ENCODE measurements around the gene ADAMTS17.

The ADAMTS17 gene

DNA sequence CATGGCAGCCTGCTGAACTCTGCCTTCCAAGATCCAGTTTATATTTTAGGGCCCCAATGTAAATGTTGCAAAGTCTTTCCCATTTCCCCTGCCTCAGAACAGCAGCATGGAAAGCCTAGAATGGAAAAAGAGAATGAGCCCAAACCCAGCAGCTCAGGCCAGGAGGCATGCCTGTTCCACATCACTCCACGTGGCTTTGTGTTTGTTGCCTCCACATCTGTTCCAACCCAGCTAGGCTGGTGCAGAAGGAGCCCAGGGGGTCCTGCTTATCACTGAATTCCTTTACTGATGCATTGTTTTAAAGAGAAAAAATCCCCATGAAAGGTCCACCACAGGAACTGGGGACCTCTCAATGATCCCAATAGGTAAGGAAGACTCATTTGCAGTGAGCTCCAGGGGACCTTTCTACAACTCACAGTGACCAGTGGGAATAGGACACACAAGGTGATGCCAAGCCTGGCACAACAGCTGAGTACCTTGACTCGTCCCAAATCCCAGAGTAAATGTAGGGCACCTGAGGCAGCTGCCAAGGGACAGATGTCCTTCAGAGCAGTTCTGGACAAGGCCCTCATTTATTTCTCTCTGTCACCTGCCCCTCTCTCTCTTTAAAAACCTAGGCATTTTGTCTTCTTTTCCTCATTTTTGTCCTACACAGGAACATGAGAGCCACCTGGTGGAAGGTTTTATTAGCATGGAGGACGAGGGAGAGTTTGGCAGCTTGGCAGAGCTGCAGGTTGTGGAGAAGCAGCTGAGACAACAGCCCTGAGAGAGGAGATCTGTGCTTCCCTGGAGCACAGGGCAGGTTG is 41.7 kb upstream of the ADAMTS17 start:
- Histone ChIP-seq H3K36me3 (ENCODE audit: insufficient read depth, low read length) (no peaks in the 10 kb centered on the region), H3K4me3 (ENCODE audit: low read depth in 1 of 2, low read length in 2 of 2) (no peak overlapping the region), H3K4me2 (ENCODE audit: insufficient read depth, low read length) (no peak overlapping the region), H3K9me3 (ENCODE audit: insufficient read depth, low read length, severe bottlenecking) (peaks cover 36% of the 10 kb centered on the region), H3K79me2 (ENCODE audit: insufficient read depth, low read length) (no peaks in the 10 kb centered on the region), H2AFZ (ENCODE audit: low read depth, low read length) (no peak overlapping the region; the same call in 1 of the 2 replicates), H4K20me1 (ENCODE audit: insufficient read depth, low read length) (no peaks in the 10 kb centered on the region), H3K27me3 (ENCODE audit: insufficient read depth, low read length, poor library complexity) (no peaks in the 10 kb centered on the region), H3K27ac (ENCODE audit: low read length) (no peak overlapping the region), H3K4me1 (ENCODE audit: insufficient read depth, low read length) (no peaks in the 10 kb centered on the region), H3K9ac (ENCODE audit: low read depth, low read length) (no peak overlapping the region)
- no peak for TF ChIP-seq EZH2 (IDR thresholded peaks at IDR 0.05; ENCODE audit: borderline replicate concordance, low read depth, low read length, severe bottlenecking)
- TF ChIP-seq, protein P1, sequence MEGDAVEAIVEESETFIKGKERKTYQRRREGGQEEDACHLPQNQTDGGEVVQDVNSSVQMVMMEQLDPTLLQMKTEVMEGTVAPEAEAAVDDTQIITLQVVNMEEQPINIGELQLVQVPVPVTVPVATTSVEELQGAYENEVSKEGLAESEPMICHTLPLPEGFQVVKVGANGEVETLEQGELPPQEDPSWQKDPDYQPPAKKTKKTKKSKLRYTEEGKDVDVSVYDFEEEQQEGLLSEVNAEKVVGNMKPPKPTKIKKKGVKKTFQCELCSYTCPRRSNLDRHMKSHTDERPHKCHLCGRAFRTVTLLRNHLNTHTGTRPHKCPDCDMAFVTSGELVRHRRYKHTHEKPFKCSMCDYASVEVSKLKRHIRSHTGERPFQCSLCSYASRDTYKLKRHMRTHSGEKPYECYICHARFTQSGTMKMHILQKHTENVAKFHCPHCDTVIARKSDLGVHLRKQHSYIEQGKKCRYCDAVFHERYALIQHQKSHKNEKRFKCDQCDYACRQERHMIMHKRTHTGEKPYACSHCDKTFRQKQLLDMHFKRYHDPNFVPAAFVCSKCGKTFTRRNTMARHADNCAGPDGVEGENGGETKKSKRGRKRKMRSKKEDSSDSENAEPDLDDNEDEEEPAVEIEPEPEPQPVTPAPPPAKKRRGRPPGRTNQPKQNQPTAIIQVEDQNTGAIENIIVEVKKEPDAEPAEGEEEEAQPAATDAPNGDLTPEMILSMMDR (IDR thresholded peaks at IDR 0.05; ENCODE audit: borderline replicate concordance, extremely low read depth, low read length, poor library complexity, severe bottlenecking), result peak; percentile 59
- DNase-seq (peak; percentile 15), ATAC-seq (ENCODE audit: insufficient read depth, low read depth) (no peak)

DNA sequence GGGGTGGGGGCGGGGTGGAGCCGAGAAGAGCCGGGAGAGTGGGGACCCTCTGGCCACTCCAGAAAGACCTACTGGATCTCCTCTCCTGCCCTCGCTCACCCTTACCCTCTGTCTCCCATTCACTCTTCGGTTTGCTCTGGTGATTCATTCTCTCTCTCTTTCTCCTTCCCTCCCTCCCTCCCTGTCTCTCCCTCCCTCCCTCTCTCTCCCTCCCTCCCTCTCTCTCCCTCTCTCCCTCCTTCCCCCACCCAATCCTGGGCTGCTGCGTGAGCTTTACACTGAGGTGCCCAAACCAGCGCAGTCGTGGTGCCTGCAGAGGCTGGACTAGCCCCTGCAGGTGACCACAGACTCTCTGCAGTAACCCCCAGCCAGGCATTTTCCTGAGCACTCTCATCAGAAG is 32.2 kb upstream of the ADAMTS17 start:
- H3K9me3 ChIP-seq (ENCODE audit: insufficient read depth, low read length, severe bottlenecking), result peaks cover 5% of the 10 kb centered on the region
- no peaks in the 10 kb centered on the region for H3K79me2 ChIP-seq (ENCODE audit: insufficient read depth, low read length)
- no peaks in the 10 kb centered on the region for H4K20me1 ChIP-seq (ENCODE audit: insufficient read depth, low read length)
- no peaks in the 10 kb centered on the region for H3K27me3 ChIP-seq (ENCODE audit: insufficient read depth, low read length, poor library complexity)
- H3K4me1 ChIP-seq (ENCODE audit: insufficient read depth, low read length), result no peaks in the 10 kb centered on the region
- H3K36me3 ChIP-seq (ENCODE audit: insufficient read depth, low read length), result no peaks in the 10 kb centered on the region
- no peak overlapping the region for H3K4me2 ChIP-seq (ENCODE audit: insufficient read depth, low read length)
- no peak overlapping the region for H2AFZ ChIP-seq (ENCODE audit: low read depth, low read length)
- no peak overlapping the region for H3K4me3 ChIP-seq (ENCODE audit: low read depth in 1 of 2, low read length in 2 of 2)
- no peak for TF ChIP-seq EZH2 (IDR thresholded peaks at IDR 0.05; ENCODE audit: borderline replicate concordance, low read depth, low read length, severe bottlenecking)
- no peak overlapping the region for H3K27ac ChIP-seq (ENCODE audit: low read length)
- no peak for DNase-seq
- ATAC-seq (ENCODE audit: insufficient read depth, low read depth), result no peak
- H3K9ac ChIP-seq (ENCODE audit: low read depth, low read length), result no peak overlapping the region

- peaks cover 5% of the 10 kb centered on the region for H3K9me3 ChIP-seq (ENCODE audit: insufficient read depth, low read length, severe bottlenecking)
- DNase-seq (no peak), ATAC-seq (ENCODE audit: insufficient read depth, low read depth) (no peak)
- no peak overlapping the region for H3K4me3 ChIP-seq (ENCODE audit: low read depth in 1 of 2, low read length in 2 of 2)
- H3K4me2 ChIP-seq (ENCODE audit: insufficient read depth, low read length), result no peak overlapping the region
- H3K79me2 ChIP-seq (ENCODE audit: insufficient read depth, low read length), result no peaks in the 10 kb centered on the region
- H3K4me1 ChIP-seq (ENCODE audit: insufficient read depth, low read length), result no peaks in the 10 kb centered on the region
- H3K27me3 ChIP-seq (ENCODE audit: insufficient read depth, low read length, poor library complexity), result no peaks in the 10 kb centered on the region
- H3K9ac ChIP-seq (ENCODE audit: low read depth, low read length), result no peak overlapping the region
- no peak overlapping the region for H3K27ac ChIP-seq (ENCODE audit: low read length)
- no peaks in the 10 kb centered on the region for H3K36me3 ChIP-seq (ENCODE audit: insufficient read depth, low read length)
- no peaks in the 10 kb centered on the region for H4K20me1 ChIP-seq (ENCODE audit: insufficient read depth, low read length)
- H2AFZ ChIP-seq (ENCODE audit: low read depth, low read length), result no peak overlapping the region
- TF ChIP-seq, protein P1 (IDR thresholded peaks at IDR 0.05; ENCODE audit: borderline replicate concordance, extremely low read depth, low read length, poor library complexity, severe bottlenecking), result no peak
- no peak for TF ChIP-seq EZH2 (IDR thresholded peaks at IDR 0.05; ENCODE audit: borderline replicate concordance, low read depth, low read length, severe bottlenecking)
Measured at GRCh38 chr15:100373120-100373896, 31.5 kb upstream of the ADAMTS17 start.

GRCh38 chr15:100372739-100373119 is 31.0 kb upstream of the ADAMTS17 start:
- no peaks in the 10 kb centered on the region for H3K27me3 ChIP-seq (ENCODE audit: insufficient read depth, low read length, poor library complexity)
- H4K20me1 ChIP-seq (ENCODE audit: insufficient read depth, low read length), result no peaks in the 10 kb centered on the region
- H3K9me3 ChIP-seq (ENCODE audit: insufficient read depth, low read length, severe bottlenecking), result peaks cover 5% of the 10 kb centered on the region
- no peak overlapping the region for H3K4me2 ChIP-seq (ENCODE audit: insufficient read depth, low read length)
- no peaks in the 10 kb centered on the region for H3K4me1 ChIP-seq (ENCODE audit: insufficient read depth, low read length)
- ATAC-seq (ENCODE audit: insufficient read depth, low read depth) (no peak), DNase-seq (no peak)
- TF ChIP-seq, protein P1 (IDR thresholded peaks at IDR 0.05; ENCODE audit: borderline replicate concordance, extremely low read depth, low read length, poor library complexity, severe bottlenecking), result no peak
- no peak for TF ChIP-seq EZH2 (IDR thresholded peaks at IDR 0.05; ENCODE audit: borderline replicate concordance, low read depth, low read length, severe bottlenecking)
- H2AFZ ChIP-seq (ENCODE audit: low read depth, low read length), result no peak overlapping the region
- H3K9ac ChIP-seq (ENCODE audit: low read depth, low read length), result no peak overlapping the region
- no peaks in the 10 kb centered on the region for H3K36me3 ChIP-seq (ENCODE audit: insufficient read depth, low read length)
- no peak overlapping the region for H3K4me3 ChIP-seq (ENCODE audit: low read depth in 1 of 2, low read length in 2 of 2)
- no peak overlapping the region for H3K27ac ChIP-seq (ENCODE audit: low read length)
- no peaks in the 10 kb centered on the region for H3K79me2 ChIP-seq (ENCODE audit: insufficient read depth, low read length)
